Testis (tissue), 2 donors: ENCODE data around the gene DDX23.

Experiments used
- CTCF ChIP-seq, 3 experiments: fragments of 450-650 bp in 2 of 3; fragments of 200-600 bp in 1 of 3; sonication (generic) in 1 of 3; IDR thresholded peaks; one replicate each; pipeline ENCODE4 v1.5.1; 2016 to 2019; ENCODE audit warnings: antibody characterized with exemption in 3 of 3, mild to moderate bottlenecking in 2 of 3, moderate library complexity in 1 of 3
- POLR2A ChIP-seq: fragments of 450-650 bp; IDR thresholded peaks from one replicate; pipeline ENCODE4 v1.6.1; 2017; ENCODE audit warnings: antibody characterized with exemption, mild to moderate bottlenecking, moderate library complexity

GRCh38 chr12:48854488-48854887 lies 2.5 kb upstream of the DDX23 start:
- TF ChIP-seq CTCF (IDR thresholded peaks at IDR 0.05): no peak
- TF ChIP-seq POLR2A: no peak
